H9 (cell line): ENCODE data around the gene TNFSF18. TPM values are rescaled to one million over a fixed set of nuclear protein-coding genes. Genes with fewer than 3 reads are reported as not detected.

ENCODE experiments used
- DNase-seq: peaks from one replicate; pipeline ENCODE4 v3.0.0-alpha.2; 2017
- H2AFZ ChIP-seq: one replicate; pipeline ENCODE4 v1.6.1; 2013; ENCODE audit warnings: mild to moderate bottlenecking, low read length, control low read depth, moderate library complexity
- H2AK5ac ChIP-seq: 2 replicates; pipeline ENCODE4 v1.6.1; 2013; ENCODE audit warnings: low read length, control low read depth, mixed read lengths; ENCODE audit not compliant: insufficient read length
- H2BK120ac ChIP-seq: one replicate; pipeline ENCODE4 v1.6.1; 2013; ENCODE audit warnings: low read depth, mild to moderate bottlenecking, low read length, control low read depth, inconsistent platforms; ENCODE audit not compliant: poor library complexity, severe bottlenecking
- H2BK12ac ChIP-seq: 2 replicates; pipeline ENCODE4 v1.6.1; 2013; ENCODE audit warnings: low read length, control low read depth, mixed read lengths, low read depth; ENCODE audit not compliant: insufficient read length
- H2BK15ac ChIP-seq: 2 replicates; pipeline ENCODE4 v1.6.1; 2013; ENCODE audit warnings: low read depth, low read length, control low read depth
- H2BK20ac ChIP-seq: one replicate; pipeline ENCODE4 v1.6.1; 2013; ENCODE audit warnings: low read depth, mild to moderate bottlenecking, low read length, control low read depth, inconsistent platforms; ENCODE audit not compliant: poor library complexity, severe bottlenecking
- H2BK5ac ChIP-seq: 2 replicates; pipeline ENCODE4 v1.6.1; 2013; ENCODE audit warnings: low read length, control low read depth, mixed read lengths; ENCODE audit not compliant: insufficient read length
- H3K14ac ChIP-seq: 2 replicates; pipeline ENCODE4 v1.6.1; 2013; ENCODE audit warnings: low read length, control low read depth; ENCODE audit not compliant: insufficient read depth
- H3K18ac ChIP-seq: 2 replicates; pipeline ENCODE4 v1.6.1; 2013; ENCODE audit warnings: low read depth, mild to moderate bottlenecking, mixed read lengths, low read length, control low read depth; ENCODE audit not compliant: insufficient read length
- H3K23ac ChIP-seq: 2 replicates; pipeline ENCODE4 v1.6.1; 2013; ENCODE audit warnings: low read length, control low read depth, mixed read lengths, low read depth; ENCODE audit not compliant: insufficient read length
- H3K23me2 ChIP-seq: 2 replicates; pipeline ENCODE4 v1.6.1; 2013; ENCODE audit warnings: low read depth, mild to moderate bottlenecking, mixed read lengths, low read length, control low read depth; ENCODE audit not compliant: insufficient read length, poor library complexity, severe bottlenecking
- H3K27ac ChIP-seq: 2 replicates; pipeline ENCODE4 v1.5.1; 2013; ENCODE audit warnings: low read length, control low read depth, mixed read lengths, low read depth; ENCODE audit not compliant: insufficient read length
- H3K27me3 ChIP-seq: 2 replicates; pipeline ENCODE4 v1.6.1; 2013; ENCODE audit warnings: low read length, control low read depth, inconsistent platforms; ENCODE audit not compliant: insufficient read depth
- H3K4ac ChIP-seq: 2 replicates; pipeline ENCODE4 v1.6.1; 2013; ENCODE audit warnings: low read depth, mild to moderate bottlenecking, control low read depth, inconsistent platforms, low read length, moderate library complexity
- H3K4me1 ChIP-seq: 2 replicates; pipeline ENCODE4 v1.6.1; 2013; ENCODE audit warnings: low read length, control low read depth, inconsistent platforms; ENCODE audit not compliant: insufficient read depth
- H3K4me2 ChIP-seq: 2 replicates; pipeline ENCODE4 v1.6.1; 2013; ENCODE audit warnings: low read length, control low read depth, mixed read lengths; ENCODE audit not compliant: insufficient read length, insufficient read depth
- H3K56ac ChIP-seq: 2 replicates; pipeline ENCODE4 v1.6.1; 2013; ENCODE audit warnings: low read depth, mild to moderate bottlenecking, mixed read lengths, low read length, control low read depth; ENCODE audit not compliant: insufficient read length
- H3K79me1 ChIP-seq: 2 replicates; pipeline ENCODE4 v1.6.1; 2013; ENCODE audit warnings: low read depth, mild to moderate bottlenecking, moderate library complexity, low read length, control low read depth, inconsistent platforms; ENCODE audit not compliant: insufficient read depth, poor library complexity, severe bottlenecking
- H3K79me2 ChIP-seq: 2 replicates; pipeline ENCODE4 v1.6.1; 2013; ENCODE audit warnings: low read length, control low read depth, inconsistent platforms; ENCODE audit not compliant: insufficient read depth
- H3K9ac ChIP-seq: 2 replicates; pipeline ENCODE4 v1.6.1; 2013; ENCODE audit warnings: low read length, control low read depth, mixed read lengths; ENCODE audit not compliant: insufficient read length; ENCODE audit errors: extremely low read depth
- H3K9me3 ChIP-seq: one replicate; pipeline ENCODE4 v1.6.1; 2013; ENCODE audit warnings: low read depth, low read length, inconsistent platforms; ENCODE audit not compliant: control insufficient read depth
- H3T11ph ChIP-seq: one replicate; pipeline ENCODE4 v1.6.1; 2013; ENCODE audit warnings: mild to moderate bottlenecking, low read length, control low read depth, inconsistent platforms
- H4K20me1 ChIP-seq: one replicate; pipeline ENCODE4 v1.6.1; 2013; ENCODE audit not compliant: control insufficient read depth, insufficient read length, insufficient read depth
- H4K5ac ChIP-seq: 2 replicates; pipeline ENCODE4 v1.6.1; 2013; ENCODE audit warnings: low read depth, mild to moderate bottlenecking, mixed read lengths, low read length, control low read depth; ENCODE audit not compliant: insufficient read length
- H4K8ac ChIP-seq: replicated peaks from 2 replicates; pipeline ENCODE4 v1.6.1; 2013; ENCODE audit warnings: low read length, control low read depth, mixed read lengths, low read depth; ENCODE audit not compliant: insufficient read length
- H4K91ac ChIP-seq: 2 replicates; pipeline ENCODE4 v1.6.1; 2013; ENCODE audit warnings: low read depth, mild to moderate bottlenecking, moderate library complexity, mixed read lengths, low read length, control low read depth; ENCODE audit not compliant: insufficient read length
- H3K27ac Mint-ChIP-seq, 3 experiments: 2 replicates in 2 of 3; 3 replicates in 1 of 3; pipeline ENCODE4 v1.8.0; 2020 to 2021; ENCODE audit warnings: mixed read lengths in 3 of 3, mild to moderate bottlenecking in 1 of 3, moderate library complexity in 1 of 3
- H3K27me3 Mint-ChIP-seq: 2 replicates; pipeline ENCODE4 v1.8.0; 2021; ENCODE audit warnings: low read depth, mild to moderate bottlenecking, moderate library complexity, mixed read lengths
- H3K36me3 Mint-ChIP-seq, 3 experiments: 2 replicates in 2 of 3; 3 replicates in 1 of 3; pipeline ENCODE4 v1.8.0; 2020 to 2021; ENCODE audit warnings: low read depth in 3 of 3, mixed read lengths in 3 of 3; ENCODE audit not compliant: insufficient read depth in 1 of 3
- H3K4me1 Mint-ChIP-seq, 2 experiments: 2 replicates each; pipeline ENCODE4 v1.8.0; 2020; ENCODE audit warnings: mixed read lengths in 2 of 2
- H3K4me3 Mint-ChIP-seq, 2 experiments: 2 replicates in 1 of 2; 3 replicates in 1 of 2; pipeline ENCODE4 v1.8.0; 2020 to 2021; ENCODE audit warnings: mild to moderate bottlenecking in 2 of 2, mixed read lengths in 2 of 2, moderate library complexity in 1 of 2
- H3K9me3 Mint-ChIP-seq, 2 experiments: 2 replicates in 1 of 2; 3 replicates in 1 of 2; pipeline ENCODE4 v1.8.0; 2020; ENCODE audit warnings: mild to moderate bottlenecking in 2 of 2, mixed read lengths in 2 of 2, moderate library complexity in 1 of 2
- CTCF ChIP-seq: fragments of 200-600 bp; sonication (generic); conservative IDR thresholded peaks from 3 replicates; pipeline ENCODE4 v1.8.0; 2021; ENCODE audit warnings: antibody characterized with exemption, mild to moderate bottlenecking
- WGBS: extraction: QIAGEN DNeasy Blood & Tissue Kit; methylation state at CpG from one replicate; pipeline ENCODE4 v1.1.7; 2013; ENCODE audit warnings: missing lambda C conversion rate, low lambda C conversion rate, mixed read lengths; ENCODE audit not compliant: insufficient read length; ENCODE audit errors: extremely low coverage; 5-methylcytosine and 5-hydroxymethylcytosine counted together
- total RNA-seq: library from RNA; stranded (reverse); gene quantifications from 2 replicates; pipeline ENCODE4 v1.2.1, GENCODE V29; 2021

TNFSF18 gene
- total RNA-seq, 1 experiment from 2014 or later: not detected

GRCh38 chr1:173064011-173064410 is 13.3 kb upstream of the TNFSF18 start:
- Histone ChIP-seq H2AFZ (no peak overlapping the region), H3K9ac (no peak overlapping the region), H3K4me1 (no peaks in the 10 kb centered on the region), H3K23ac (no peak overlapping the region), H2BK12ac (no peak overlapping the region), H2BK20ac (no peak overlapping the region), H4K91ac (no peak overlapping the region), H4K20me1 (no peaks in the 10 kb centered on the region), H2BK120ac (no peak overlapping the region), H3K56ac (no peak overlapping the region), H4K8ac (no peak overlapping the region), H3K79me2 (no peaks in the 10 kb centered on the region), H3K18ac (no peak overlapping the region), H4K5ac (no peak overlapping the region), H3K4ac (no peak overlapping the region), H2BK5ac (no peak overlapping the region), H3K23me2 (no peaks in the 10 kb centered on the region), H3K79me1 (no peaks in the 10 kb centered on the region), H2BK15ac (no peak overlapping the region), H3K14ac (no peak overlapping the region), H3K27ac (no peak overlapping the region), H3T11ph (no peak overlapping the region), H3K9me3 (no peaks in the 10 kb centered on the region), H3K27me3 (no peaks in the 10 kb centered on the region), H3K4me2 (no peak overlapping the region), H2AK5ac (no peak overlapping the region)
- Mint-ChIP-seq H3K27ac (peak overlapping the region in 2 of 3 experiments; percentile 22 to 37; a peak in 2 of 7 replicates), H3K4me3 (no peak overlapping the region), H3K4me1 (no peaks in the 10 kb centered on the region), H3K27me3 (no peaks in the 10 kb centered on the region), H3K9me3 (peaks cover 0 to 5% of the 10 kb centered on the region in 2 experiments; a peak in 1 of 5 replicates), H3K36me3 (no peaks in the 10 kb centered on the region; a peak in 1 of 7 replicates)
- no CpG with 5 or more reads among the region's 3 CpGs for WGBS
- no peak for DNase-seq
- no peak for TF ChIP-seq CTCF
